Lower leg skin (tissue), 3 donors: ENCODE results near the gene RAPGEF4.

Source experiments
- CTCF ChIP-seq, 3 donors: fragments of 450-650 bp; IDR thresholded peaks; one replicate each; pipeline ENCODE4 v1.5.1; 2016; ENCODE audit warnings: antibody characterized with exemption in 3 of 3, mild to moderate bottlenecking in 3 of 3, moderate library complexity in 2 of 3
- POLR2A ChIP-seq, 2 donors: fragments of 450-650 bp; IDR thresholded peaks; one replicate each; pipeline ENCODE4 v1.6.1; 2016 to 2017; ENCODE audit warnings: antibody characterized with exemption in 2 of 2, mild to moderate bottlenecking in 1 of 2, moderate library complexity in 1 of 2

DNA sequence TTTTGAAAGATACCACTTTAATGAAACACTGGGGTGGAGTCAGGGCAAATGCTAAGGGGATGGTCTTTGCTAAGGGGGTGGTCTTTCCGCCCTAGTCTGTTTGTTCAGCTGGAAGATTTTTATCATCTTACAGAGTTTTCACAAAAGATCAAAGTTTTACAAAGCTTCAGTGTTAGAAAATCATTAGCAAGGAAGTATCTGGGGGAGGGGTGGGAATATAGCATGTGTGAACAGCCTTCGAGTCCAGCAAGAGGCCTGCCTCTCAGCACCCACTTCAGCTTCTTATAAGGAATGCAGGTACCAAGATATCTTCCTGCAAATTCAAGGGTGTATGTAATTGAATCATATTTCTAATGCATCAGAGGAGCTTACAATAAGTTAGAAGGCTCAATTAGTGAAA lies 112.9 kb downstream of the RAPGEF4 start:
- TF ChIP-seq CTCF (IDR thresholded peaks at IDR 0.05) (no peak), POLR2A (IDR thresholded peaks at IDR 0.05) (no peak)
